Astrocyte of the spinal cord (primary cell): ENCODE results near the gene PCBP3.
A peak's percentile ranks its signal among the peaks of the same experiment; 100 is the strongest.
"Not testable (repeated sequence)": the region's sequence is repeated elsewhere in the genome, so short reads cannot be mapped to it uniquely, and the experiment has no call there.

Source experiments
- DNase-seq: peaks from one replicate; pipeline ENCODE4 v3.0.0; 2011; ENCODE audit warnings: low read depth, low spot score
- H3K4me3 ChIP-seq: 2 replicates; pipeline ENCODE4 v1.5.1; 2011; ENCODE audit warnings: low read depth, mild to moderate bottlenecking, low read length, moderate library complexity
- CTCF ChIP-seq: IDR thresholded peaks from 2 replicates; pipeline ENCODE4 v1.5.1; 2012; ENCODE audit warnings: low read depth, mild to moderate bottlenecking, low read length, inconsistent platforms
- in situ Hi-C: cut with HindIII; loops from 2 replicates; pipeline ENCODE4 v1.10.0; 2017; ENCODE audit warnings: low sequenced_read_pairs

Gene PCBP3

GRCh38 chr21:45827881-45828579, 184.5 kb downstream of the PCBP3 start:
- in situ Hi-C loops, result no loop called here
- no peak overlapping the region for H3K4me3 ChIP-seq
- no peak for TF ChIP-seq CTCF
- DNase-seq, result no peak

DNA sequence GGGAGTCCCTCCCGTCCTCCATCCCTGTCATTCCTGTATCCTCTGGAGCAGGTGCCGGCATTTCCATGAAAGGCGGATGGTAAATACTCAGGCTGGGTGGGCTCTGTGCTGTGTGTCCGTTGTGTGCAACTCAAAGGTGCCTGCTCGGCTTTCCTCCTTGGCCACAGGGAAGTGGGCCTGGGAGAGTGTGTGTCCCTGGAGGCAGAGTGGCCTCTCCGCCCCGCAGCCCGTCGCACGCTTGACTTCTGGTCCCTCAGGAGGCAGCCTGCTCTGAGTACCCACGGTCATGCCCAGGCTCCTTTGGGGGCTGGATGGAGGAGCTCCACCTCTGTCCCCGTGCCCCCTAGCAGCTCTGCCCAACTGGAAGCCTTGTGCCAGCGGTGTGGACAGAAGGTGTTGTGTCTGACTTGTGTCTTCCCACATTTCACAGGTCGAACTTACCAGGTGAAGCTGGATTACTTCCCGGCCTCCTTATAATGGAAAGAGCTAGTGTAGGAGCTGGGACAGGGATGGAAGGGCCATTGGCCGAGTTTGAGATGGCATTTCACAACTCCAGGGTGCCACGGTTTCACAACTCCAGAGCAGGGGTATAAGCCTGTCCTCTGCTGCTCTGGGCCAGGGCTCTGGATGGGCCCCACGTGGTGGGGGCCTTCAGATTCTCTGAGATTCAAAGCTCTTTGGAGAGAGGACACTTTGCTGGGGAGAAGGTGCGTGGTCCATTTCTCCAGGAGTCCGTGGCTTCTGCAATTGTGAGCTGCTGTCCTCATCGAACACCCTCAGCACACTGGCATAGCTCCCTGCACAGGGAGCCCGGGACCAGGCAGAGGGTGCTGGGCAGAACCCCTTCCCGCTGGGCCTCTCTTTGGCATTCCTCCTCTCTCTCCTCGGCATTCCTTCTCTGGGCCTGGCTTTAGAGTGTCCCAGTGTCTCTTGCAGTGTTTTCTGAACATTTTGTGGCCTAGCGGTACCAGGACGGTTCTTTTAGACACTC, 185.3 kb downstream of the PCBP3 start:
- no peak overlapping the region for H3K4me3 ChIP-seq
- in situ Hi-C loops, result no loop called here
- no peak for TF ChIP-seq CTCF
- DNase-seq, result no peak

GRCh38 chr21:45829668-45830067, 186.1 kb downstream of the PCBP3 start:
- TF ChIP-seq CTCF, result no peak
- in situ Hi-C loops, result no loop called here
- no peak overlapping the region for H3K4me3 ChIP-seq
- no peak for DNase-seq

DNA sequence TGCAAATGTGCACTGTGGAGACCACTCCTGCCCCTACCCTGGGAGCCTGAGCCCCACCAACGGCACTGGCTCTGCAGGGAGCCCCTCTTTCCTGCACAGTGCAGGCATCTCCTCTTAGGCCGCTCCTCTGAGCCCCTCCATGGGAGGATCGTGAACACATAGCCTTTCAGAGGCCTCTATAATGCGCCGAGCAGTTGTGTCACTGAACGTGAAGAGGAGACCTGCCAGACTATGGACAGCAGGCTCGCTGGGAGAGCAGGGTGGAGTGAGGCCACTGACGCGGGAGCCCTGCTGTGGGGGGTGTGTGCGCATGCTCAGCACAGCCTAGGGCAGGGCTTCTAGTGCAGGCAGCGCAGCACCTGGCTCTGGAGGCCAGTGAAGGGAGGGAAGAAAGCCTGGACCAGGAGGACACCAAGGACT, 186.7 kb downstream of the PCBP3 start:
- DNase-seq, result peak; percentile 15
- in situ Hi-C loops, result no loop called here
- TF ChIP-seq CTCF, result no peak
- H3K4me3 ChIP-seq, result no peak overlapping the region

DNA sequence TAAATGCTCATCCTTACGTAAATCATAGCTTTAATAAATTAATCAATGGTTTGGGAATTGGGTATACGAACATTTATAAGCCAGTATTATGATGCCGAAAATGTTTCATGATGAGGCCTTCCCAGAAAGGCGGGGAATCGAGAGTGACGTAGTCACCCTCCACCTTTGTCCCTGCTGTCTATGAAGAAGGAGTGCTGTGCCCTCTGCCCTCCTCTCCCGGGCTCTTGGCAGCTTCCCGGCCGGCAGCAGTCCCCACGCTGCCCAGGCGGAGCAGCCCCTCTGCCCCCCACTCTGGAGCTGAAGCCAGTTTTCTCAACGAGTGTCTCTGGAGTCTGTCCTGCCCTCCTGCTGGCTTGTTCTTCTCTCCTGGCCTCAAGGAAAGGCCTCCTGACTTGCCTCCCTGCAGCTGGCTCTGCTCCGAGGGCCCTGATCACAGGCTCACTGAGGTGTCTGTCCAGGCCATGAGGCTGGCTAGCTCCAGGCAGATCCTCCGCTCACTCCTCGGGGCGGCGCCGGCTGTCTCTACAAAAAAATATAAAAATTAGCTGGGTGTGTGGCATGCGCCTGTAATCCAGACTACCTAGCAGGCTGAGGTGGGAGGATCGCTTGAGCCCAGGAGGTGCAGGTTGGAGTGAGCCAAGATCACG, 187.3 kb downstream of the PCBP3 start:
- in situ Hi-C loops, result no loop called here
- DNase-seq, result no peak
- TF ChIP-seq CTCF, result no peak
- no peak overlapping the region for H3K4me3 ChIP-seq

GRCh38 chr21:45831991-45832740, 188.6 kb downstream of the PCBP3 start:
- peak; percentile 38 for DNase-seq
- no peak for TF ChIP-seq CTCF
- no peak overlapping the region for H3K4me3 ChIP-seq
- in situ Hi-C loops, result no loop called here

- H3K4me3 ChIP-seq, in situ Hi-C loops, DNase-seq: not testable (repeated sequence)
Measured at GRCh38 chr21:45832741-45833235, 189.3 kb downstream of the PCBP3 start.
